Left ventricle myocardium inferior (tissue), 1 donor: ENCODE measurements around the gene MSI2. TPM values are rescaled to one million over a fixed set of nuclear protein-coding genes. Genes with fewer than 3 reads are reported as not detected.

Experiments
- DNase-seq: peaks from one replicate; pipeline ENCODE4 v3.0.0-alpha.2; 2020
- H3K27ac ChIP-seq: fragments of 200-600 bp; replicated peaks from 2 replicates; pipeline ENCODE4 v1.8.0; 2021
- H3K27me3 ChIP-seq: fragments of 200-600 bp; 2 replicates; pipeline ENCODE4 v1.8.0; 2021; ENCODE audit warnings: low read depth
- H3K36me3 ChIP-seq: fragments of 200-600 bp; 2 replicates; pipeline ENCODE4 v1.8.0; 2021
- H3K4me1 ChIP-seq: fragments of 200-600 bp; 2 replicates; pipeline ENCODE4 v1.8.0; 2021
- H3K4me3 ChIP-seq: fragments of 200-600 bp; 2 replicates; pipeline ENCODE4 v1.8.0; 2021; ENCODE audit warnings: mild to moderate bottlenecking, moderate library complexity
- H3K9me3 ChIP-seq: fragments of 200-600 bp; replicated peaks from 2 replicates; pipeline ENCODE4 v1.8.0; 2021
- CTCF ChIP-seq: fragments of 200-600 bp; IDR thresholded peaks from 2 replicates; pipeline ENCODE4 v1.8.0; 2021; ENCODE audit warnings: antibody characterized with exemption, mild to moderate bottlenecking, borderline replicate concordance
- intact Hi-C: fragments of 100-400 bp; cut with micrococcal nuclease; formaldehyde crosslinking; loops from one replicate; pipeline ENCODE4 v1.11.0; 2022
- total RNA-seq: library from RNA; stranded (reverse); fragmentation: NEBNext Ultra II Directional; extraction: Animal tissue kit (Norgen Biotek cat#: 25700); gene quantifications from one replicate; pipeline ENCODE4 v1.2.1, GENCODE V29; 2021
- donor health status: DM: no; HTN: yes; CAD: no; lungs with severe emphysema.

MSI2 gene
- total RNA-seq, 1 donor from 2014 or later, result 118 TPM

GRCh38 chr17:57622683-57623433, 366.5 kb downstream of the MSI2 start:
- no peaks in the 10 kb centered on the region for H3K27me3 ChIP-seq
- peaks cover 54% of the 10 kb centered on the region for H3K4me1 ChIP-seq

GRCh38 chr17:57623620-57624019, 367.3 kb downstream of the MSI2 start:
- intact Hi-C loops, result no loop called here
- DNase-seq, result no peak
- no peaks in the 10 kb centered on the region for H3K27me3 ChIP-seq
- no peaks in the 10 kb centered on the region for H3K9me3 ChIP-seq
- peaks cover 54% of the 10 kb centered on the region for H3K4me1 ChIP-seq
- peaks cover 16% of the 10 kb centered on the region for H3K36me3 ChIP-seq
- no peak overlapping the region for H3K4me3 ChIP-seq
- H3K27ac ChIP-seq, result peak overlapping the region; percentile 73
- TF ChIP-seq CTCF, result no peak

More at GRCh38 chr17:57622683-57623433, 366.5 kb downstream of the MSI2 start:
- Histone ChIP-seq H3K9me3 (no peaks in the 10 kb centered on the region), H3K4me3 (peak overlapping the region; percentile 21), H3K27ac (peak overlapping the region; percentile 73), H3K36me3 (peaks cover 15% of the 10 kb centered on the region)
- TF ChIP-seq CTCF, result no peak
- intact Hi-C loops, result no loop called here
- no peak for DNase-seq

- no peak for TF ChIP-seq CTCF
- Histone ChIP-seq H3K36me3 (peaks cover 16% of the 10 kb centered on the region), H3K4me3 (no peak overlapping the region), H3K9me3 (no peaks in the 10 kb centered on the region), H3K4me1 (peaks cover 54% of the 10 kb centered on the region), H3K27ac (no peak overlapping the region), H3K27me3 (no peaks in the 10 kb centered on the region)
- no peak for DNase-seq
- intact Hi-C loops, result no loop called here
These were observed 368.1 kb downstream of the MSI2 start for GRCh38 chr17:57624386-57624785.

GRCh38 chr17:57625511-57625910, 369.2 kb downstream of the MSI2 start:
- no peak for DNase-seq
- Histone ChIP-seq H3K36me3 (peaks cover 10% of the 10 kb centered on the region), H3K4me3 (no peak overlapping the region), H3K27ac (peak overlapping the region; percentile 31), H3K4me1 (peaks cover 54% of the 10 kb centered on the region), H3K27me3 (no peaks in the 10 kb centered on the region), H3K9me3 (no peaks in the 10 kb centered on the region)
- intact Hi-C loops, result no loop called here
- no peak for TF ChIP-seq CTCF

- Histone ChIP-seq H3K27me3 (no peaks in the 10 kb centered on the region), H3K36me3 (peaks cover 10% of the 10 kb centered on the region), H3K4me1 (peaks cover 54% of the 10 kb centered on the region), H3K27ac (peak overlapping the region; percentile 31), H3K9me3 (no peaks in the 10 kb centered on the region), H3K4me3 (no peak overlapping the region)
- intact Hi-C loops, result no loop called here
- no peak for DNase-seq
- no peak for TF ChIP-seq CTCF
These were observed 369.6 kb downstream of the MSI2 start for GRCh38 chr17:57625957-57626356.
